GM12872 (cell line): ENCODE data around the gene GNL2.

Experiments
- TF ChIP-seq, protein P1 (sequence below): IDR thresholded peaks from 3 replicates; pipeline ENCODE4 v1.5.1; 2011; ENCODE audit warnings: low read depth, mild to moderate bottlenecking, low read length, moderate library complexity; ENCODE audit not compliant: insufficient read depth

Gene GNL2

DNA sequence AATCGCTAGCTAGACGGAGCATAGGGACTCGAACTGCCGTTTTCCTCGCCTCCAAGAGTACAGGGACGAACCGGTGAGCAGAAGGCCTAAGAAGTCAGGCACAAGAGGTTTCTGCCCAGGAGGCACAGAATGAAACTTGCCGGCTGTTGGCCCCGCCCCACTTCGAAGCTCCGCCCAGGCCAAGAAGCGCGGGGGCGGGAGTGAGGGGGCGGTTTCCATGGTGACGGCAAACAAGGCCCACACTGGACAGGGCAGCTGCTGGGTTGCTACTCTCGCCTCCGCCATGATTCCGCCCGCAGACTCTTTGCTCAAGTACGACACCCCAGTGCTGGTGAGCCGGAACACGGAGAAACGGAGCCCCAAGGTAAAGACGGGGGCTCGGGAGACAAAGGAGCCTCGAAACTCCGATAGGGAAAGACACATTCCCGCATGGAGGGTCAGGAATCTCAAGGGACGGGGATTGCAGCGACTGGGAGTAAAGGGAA lies 39.0 kb downstream of the GNL2 start, which contains the start of gene DNALI1:
Gene DNALI1 (plus strand): TSS at position 229 of the 485 bp plus-strand sequence. CDS start 55 bp downstream, at position 284.
- TF ChIP-seq, protein P1, sequence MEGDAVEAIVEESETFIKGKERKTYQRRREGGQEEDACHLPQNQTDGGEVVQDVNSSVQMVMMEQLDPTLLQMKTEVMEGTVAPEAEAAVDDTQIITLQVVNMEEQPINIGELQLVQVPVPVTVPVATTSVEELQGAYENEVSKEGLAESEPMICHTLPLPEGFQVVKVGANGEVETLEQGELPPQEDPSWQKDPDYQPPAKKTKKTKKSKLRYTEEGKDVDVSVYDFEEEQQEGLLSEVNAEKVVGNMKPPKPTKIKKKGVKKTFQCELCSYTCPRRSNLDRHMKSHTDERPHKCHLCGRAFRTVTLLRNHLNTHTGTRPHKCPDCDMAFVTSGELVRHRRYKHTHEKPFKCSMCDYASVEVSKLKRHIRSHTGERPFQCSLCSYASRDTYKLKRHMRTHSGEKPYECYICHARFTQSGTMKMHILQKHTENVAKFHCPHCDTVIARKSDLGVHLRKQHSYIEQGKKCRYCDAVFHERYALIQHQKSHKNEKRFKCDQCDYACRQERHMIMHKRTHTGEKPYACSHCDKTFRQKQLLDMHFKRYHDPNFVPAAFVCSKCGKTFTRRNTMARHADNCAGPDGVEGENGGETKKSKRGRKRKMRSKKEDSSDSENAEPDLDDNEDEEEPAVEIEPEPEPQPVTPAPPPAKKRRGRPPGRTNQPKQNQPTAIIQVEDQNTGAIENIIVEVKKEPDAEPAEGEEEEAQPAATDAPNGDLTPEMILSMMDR = no peak

DNA sequence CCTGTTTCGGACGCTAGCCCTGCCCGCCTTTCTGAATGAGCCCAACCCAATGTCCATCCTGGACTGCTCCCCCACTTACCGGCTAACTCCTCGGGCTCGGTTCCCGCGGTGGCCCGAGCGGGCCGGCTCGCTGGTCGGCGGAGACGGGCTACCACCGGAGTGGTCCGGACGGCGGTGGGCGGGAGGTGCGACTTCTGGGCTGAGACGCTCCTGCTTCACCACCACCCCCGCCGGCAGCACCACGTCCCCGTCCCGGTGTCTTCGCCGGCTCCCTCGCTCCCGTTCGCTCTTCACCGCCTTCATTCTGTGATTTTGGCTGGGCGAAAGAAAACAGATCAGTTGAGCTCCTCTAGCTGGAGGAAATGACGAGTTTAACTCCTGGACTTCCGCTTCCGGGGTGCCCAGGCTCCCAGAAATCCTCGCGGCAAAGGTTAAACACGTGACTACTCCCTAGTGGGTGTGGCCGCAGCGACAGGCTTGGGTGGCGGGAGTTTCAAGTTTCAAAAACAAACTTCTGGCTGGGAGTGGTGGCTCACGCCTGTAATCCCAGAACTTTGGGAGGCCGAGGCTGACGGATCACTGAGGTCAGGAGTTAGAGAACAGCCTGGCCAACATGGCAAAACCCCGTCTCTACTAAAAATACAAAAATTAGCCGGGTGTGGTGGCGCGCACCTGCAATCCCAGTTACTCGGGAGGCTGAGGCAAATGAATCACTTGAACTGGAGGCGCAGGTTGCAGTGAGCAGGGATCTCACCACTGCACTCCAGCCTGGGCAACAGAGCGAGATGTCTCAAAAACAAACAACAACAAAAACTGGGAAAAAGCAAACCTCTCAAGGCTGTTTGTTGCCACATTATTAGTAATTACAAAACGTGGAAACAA lies 41.6 kb downstream of the GNL2 start, which contains the start of gene SNIP1:
Gene SNIP1 (minus strand): TSS at position 367 of the 882 bp plus-strand sequence. CDS start 64 bp downstream, at position 303.
- TF ChIP-seq, protein P1 = no peak

DNA sequence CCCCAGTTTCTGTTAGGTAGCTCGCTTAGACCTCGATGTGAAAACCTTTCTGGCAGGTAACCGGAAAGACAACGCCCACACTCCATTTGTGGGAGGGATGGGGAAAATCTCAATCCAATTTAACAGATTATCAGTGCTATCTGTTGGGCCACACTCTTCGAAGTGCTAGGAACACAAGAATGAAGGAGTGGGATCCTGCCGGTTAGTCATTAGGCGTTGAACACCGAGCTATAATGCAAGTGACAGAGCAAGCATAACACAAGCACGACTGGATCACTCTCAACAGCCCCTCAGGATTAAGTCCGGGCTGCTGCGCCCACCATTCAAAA lies 42.2 kb downstream of the GNL2 start:
- TF ChIP-seq, protein P1 = no peak

DNA sequence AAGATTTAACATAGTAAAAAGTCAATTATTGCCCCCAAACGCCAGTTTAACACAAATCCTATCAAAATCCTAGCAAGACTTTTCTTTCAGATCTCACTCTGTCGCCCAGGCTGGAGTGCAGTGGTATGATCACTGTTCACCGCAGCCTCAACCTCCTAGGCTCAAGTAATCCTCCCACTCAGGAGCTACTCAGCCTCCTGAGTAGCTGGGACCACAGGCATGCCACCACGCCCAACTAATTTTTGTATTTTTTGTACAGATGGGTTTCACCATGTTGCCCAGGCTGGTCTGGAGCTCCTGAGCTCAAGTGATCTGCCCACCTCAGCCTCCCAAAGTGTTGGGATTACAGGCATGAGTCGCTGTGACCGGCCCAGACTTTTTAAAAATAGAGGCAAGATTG lies 46.4 kb downstream of the GNL2 start:
- TF ChIP-seq, protein P1 = no peak

DNA sequence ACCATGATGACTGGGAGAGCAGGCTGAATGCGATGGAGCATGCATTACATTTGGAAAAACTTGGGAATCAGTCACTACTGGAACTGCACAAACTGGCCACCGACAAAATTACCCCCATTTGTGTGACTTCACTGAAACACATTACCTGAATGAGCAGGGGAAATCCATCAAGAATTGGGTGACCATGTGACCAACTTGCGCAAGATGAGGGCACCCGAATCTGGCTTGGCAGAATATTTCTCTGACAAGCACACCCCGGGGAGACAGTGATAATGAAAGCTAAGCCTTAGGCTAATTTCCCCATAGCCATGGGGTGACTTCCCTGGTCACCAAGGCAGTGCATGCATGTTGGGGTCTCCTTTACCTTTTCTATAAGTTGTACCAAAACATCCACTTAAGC lies 50.7 kb downstream of the GNL2 start:
- TF ChIP-seq, protein P1 = no peak

DNA sequence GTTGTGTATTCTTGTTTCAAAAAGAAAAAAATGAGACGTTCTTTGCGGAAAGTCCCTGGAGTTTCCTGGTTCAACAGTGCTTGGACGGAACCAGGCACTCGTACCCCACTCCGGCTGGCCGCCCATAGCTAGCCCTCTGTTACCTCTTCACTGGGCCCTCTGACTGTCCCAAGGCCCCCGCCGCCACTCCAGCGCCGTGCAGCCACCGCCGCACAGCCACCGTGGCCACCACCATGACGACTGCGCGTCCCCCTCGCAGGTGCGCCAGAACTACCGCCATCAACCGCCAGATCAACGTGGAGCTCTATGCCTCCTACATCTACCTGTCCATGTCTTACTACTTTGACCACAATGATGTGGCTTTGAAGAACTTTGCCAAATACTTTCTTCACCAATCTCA lies 51.2 kb downstream of the GNL2 start:
- TF ChIP-seq, protein P1 = no peak

DNA sequence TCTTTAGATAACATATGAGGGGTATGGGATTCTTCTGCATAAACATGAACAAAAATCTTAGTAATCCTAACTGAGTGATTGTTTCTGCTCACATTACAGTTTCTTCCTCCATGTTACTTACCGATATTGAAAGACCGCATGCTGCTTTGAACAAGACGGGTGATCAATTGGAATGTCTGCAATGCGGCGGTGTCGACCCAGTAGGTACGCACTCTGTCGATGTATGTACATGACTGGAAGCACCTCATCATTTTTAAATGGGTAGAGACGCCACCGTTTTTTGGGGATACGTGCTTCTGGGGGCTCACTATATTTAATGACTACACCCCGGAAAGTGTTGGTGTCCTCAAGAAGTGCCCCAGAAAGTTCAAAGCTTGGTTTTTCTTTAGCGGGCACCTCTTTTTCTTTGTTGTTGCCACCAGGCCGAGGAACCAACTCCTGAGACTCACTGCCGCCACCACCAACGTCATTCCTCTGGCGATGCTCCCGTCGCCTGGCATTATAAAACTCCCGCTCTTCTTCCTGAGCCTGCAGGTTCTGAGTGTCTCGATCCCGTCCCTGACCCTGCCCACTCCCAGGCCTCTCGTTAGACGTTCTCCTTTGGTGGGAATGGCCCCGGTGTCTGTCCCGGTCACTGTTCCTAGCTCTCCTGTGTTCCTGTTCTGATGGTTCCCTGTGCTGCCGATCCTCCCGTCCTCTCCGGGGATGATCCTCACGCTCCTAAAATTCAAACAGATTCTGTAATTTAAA lies 55.5 kb downstream of the GNL2 start:
- TF ChIP-seq, protein P1 = no peak
